ENCODE measurements around the gene TGFB2.

TGFB2 gene

GRCh38 chr1:218472885-218473284 lies 127.7 kb downstream of the TGFB2 start:
- TF ChIP-seq YY1 (IDR thresholded peaks at IDR 0.05; ENCODE audit: low read depth) (no peak), FOXM1 (IDR thresholded peaks at IDR 0.05; ENCODE audit: borderline replicate concordance, low read depth) (no peak), USF1 (IDR thresholded peaks at IDR 0.05) (no peak)

GRCh38 chr1:218473522-218473921 lies 128.4 kb downstream of the TGFB2 start:
- TF ChIP-seq CREB1 (IDR thresholded peaks at IDR 0.05; ENCODE audit: low read depth), result no peak
- no peak for TF ChIP-seq TEAD4 (IDR thresholded peaks at IDR 0.05)
- TF ChIP-seq EP300 (IDR thresholded peaks at IDR 0.05; ENCODE audit: borderline replicate concordance), result no peak
- TF ChIP-seq ZBTB7A (IDR thresholded peaks at IDR 0.05; ENCODE audit: low read depth), result no peak
- no peak for TF ChIP-seq TAF1 (IDR thresholded peaks at IDR 0.05; ENCODE audit: low read depth)
- no peak for TF ChIP-seq USF1 (IDR thresholded peaks at IDR 0.05)
- TF ChIP-seq CEBPB (IDR thresholded peaks at IDR 0.05), result no peak
- TF ChIP-seq MAX (IDR thresholded peaks at IDR 0.05), result no peak
- no peak for TF ChIP-seq TCF12 (IDR thresholded peaks at IDR 0.05; ENCODE audit: low read depth)
- no peak for TF ChIP-seq YY1 (IDR thresholded peaks at IDR 0.05; ENCODE audit: low read depth)
- no peak for TF ChIP-seq FOXM1 (IDR thresholded peaks at IDR 0.05; ENCODE audit: borderline replicate concordance, low read depth)
- TF ChIP-seq NFIC (IDR thresholded peaks at IDR 0.05), result no peak
- no peak for TF ChIP-seq RAD21 (IDR thresholded peaks at IDR 0.05; ENCODE audit: low read depth)

- TF ChIP-seq YY1 (IDR thresholded peaks at IDR 0.05; ENCODE audit: low read depth) (no peak), ZBTB7A (IDR thresholded peaks at IDR 0.05; ENCODE audit: low read depth) (no peak)
Measured at GRCh38 chr1:218474128-218474527, 129.0 kb downstream of the TGFB2 start.

GRCh38 chr1:218475275-218475674 lies 130.1 kb downstream of the TGFB2 start:
- no peak for TF ChIP-seq FOXM1 (IDR thresholded peaks at IDR 0.05; ENCODE audit: borderline replicate concordance, low read depth)
- no peak for TF ChIP-seq EGR1 (IDR thresholded peaks at IDR 0.05)
- TF ChIP-seq RAD21 (IDR thresholded peaks at IDR 0.05; ENCODE audit: low read depth), result no peak
- TF ChIP-seq CREB1 (IDR thresholded peaks at IDR 0.05; ENCODE audit: low read depth), result no peak
- TF ChIP-seq MAX (IDR thresholded peaks at IDR 0.05), result no peak
- TF ChIP-seq EP300 (IDR thresholded peaks at IDR 0.05; ENCODE audit: borderline replicate concordance), result no peak
- no peak for TF ChIP-seq NFIC (IDR thresholded peaks at IDR 0.05)
- no peak for TF ChIP-seq CEBPB (IDR thresholded peaks at IDR 0.05)
- no peak for TF ChIP-seq TEAD4 (IDR thresholded peaks at IDR 0.05)
- no peak for TF ChIP-seq TCF12 (IDR thresholded peaks at IDR 0.05; ENCODE audit: low read depth)
- TF ChIP-seq TAF1 (IDR thresholded peaks at IDR 0.05; ENCODE audit: low read depth), result no peak
- TF ChIP-seq ZBTB7A (IDR thresholded peaks at IDR 0.05; ENCODE audit: low read depth), result no peak
- no peak for TF ChIP-seq USF1 (IDR thresholded peaks at IDR 0.05)
- no peak for TF ChIP-seq YY1 (IDR thresholded peaks at IDR 0.05; ENCODE audit: low read depth)
- TF ChIP-seq REST (IDR thresholded peaks at IDR 0.05; ENCODE audit: low read depth), result no peak

GRCh38 chr1:218475699-218476098 lies 130.6 kb downstream of the TGFB2 start:
- no peak for TF ChIP-seq EGR1 (IDR thresholded peaks at IDR 0.05)
- TF ChIP-seq EP300 (IDR thresholded peaks at IDR 0.05; ENCODE audit: borderline replicate concordance), result no peak
- no peak for TF ChIP-seq TAF1 (IDR thresholded peaks at IDR 0.05; ENCODE audit: low read depth)
- TF ChIP-seq FOXM1 (IDR thresholded peaks at IDR 0.05; ENCODE audit: borderline replicate concordance, low read depth), result no peak
- TF ChIP-seq USF1 (IDR thresholded peaks at IDR 0.05), result no peak
- no peak for TF ChIP-seq MAX (IDR thresholded peaks at IDR 0.05)
- no peak for TF ChIP-seq REST (IDR thresholded peaks at IDR 0.05; ENCODE audit: low read depth)
- no peak for TF ChIP-seq YY1 (IDR thresholded peaks at IDR 0.05; ENCODE audit: low read depth)
- no peak for TF ChIP-seq ZBTB7A (IDR thresholded peaks at IDR 0.05; ENCODE audit: low read depth)
- TF ChIP-seq NFIC (IDR thresholded peaks at IDR 0.05), result no peak
- TF ChIP-seq RAD21 (IDR thresholded peaks at IDR 0.05; ENCODE audit: low read depth), result no peak
- TF ChIP-seq TCF12 (IDR thresholded peaks at IDR 0.05; ENCODE audit: low read depth), result no peak
- no peak for TF ChIP-seq TEAD4 (IDR thresholded peaks at IDR 0.05)
- TF ChIP-seq CREB1 (IDR thresholded peaks at IDR 0.05; ENCODE audit: low read depth), result no peak
- no peak for TF ChIP-seq CEBPB (IDR thresholded peaks at IDR 0.05)

Data from Ishikawa (cell line).